ENCODE results near the gene BTRC.
A peak's percentile ranks its signal among the peaks of the same experiment; 100 is the strongest.
"Not testable (repeated sequence)": the region's sequence is repeated elsewhere in the genome, so short reads cannot be mapped to it uniquely, and the experiment has no call there.

The BTRC gene

GRCh38 chr10:101577121-101577871 lies 223.3 kb downstream of the BTRC start:
- H3K4me3 ChIP-seq (ENCODE audit: low read depth in 1 of 2, low read length in 2 of 2): no peak overlapping the region
- H3K27me3 ChIP-seq (ENCODE audit: control insufficient read depth in 1 of 2, insufficient read depth in 2 of 2, low read length in 2 of 2): no peaks in the 10 kb centered on the region
- peaks cover 8 to 40% of the 10 kb centered on the region in 2 donors for H3K36me3 ChIP-seq (ENCODE audit: control insufficient read depth in 1 of 2, insufficient read depth in 2 of 2, low read length in 2 of 2)
- H3K9ac ChIP-seq (ENCODE audit: low read depth in 1 of 2, low read length in 2 of 2): no peak overlapping the region
- H3K4me1 ChIP-seq (ENCODE audit: control insufficient read depth in 1 of 2, insufficient read depth in 2 of 2, low read length in 2 of 2): no peaks in the 10 kb centered on the region
- no peak overlapping the region for H3K27ac ChIP-seq (ENCODE audit: low read depth, low read length)
- H3K9me3 ChIP-seq (ENCODE audit: control insufficient read depth in 1 of 2, low read length in 2 of 2): peaks cover 9 to 10% of the 10 kb centered on the region in 2 donors

- Histone ChIP-seq H3K27ac (ENCODE audit: low read depth, low read length) (no peak overlapping the region), H3K27me3 (ENCODE audit: control insufficient read depth in 1 of 2, insufficient read depth in 2 of 2, low read length in 2 of 2) (no peaks in the 10 kb centered on the region), H3K4me1 (ENCODE audit: control insufficient read depth in 1 of 2, insufficient read depth in 2 of 2, low read length in 2 of 2) (no peaks in the 10 kb centered on the region), H3K36me3 (ENCODE audit: control insufficient read depth in 1 of 2, insufficient read depth in 2 of 2, low read length in 2 of 2) (peaks cover 8 to 49% of the 10 kb centered on the region in 2 donors), H3K9me3 (ENCODE audit: control insufficient read depth in 1 of 2, low read length in 2 of 2) (peaks cover 2 to 3% of the 10 kb centered on the region in 2 donors), H3K9ac (ENCODE audit: low read depth in 1 of 2, low read length in 2 of 2) (no peak overlapping the region), H3K4me3 (ENCODE audit: low read depth in 1 of 2, low read length in 2 of 2) (no peak overlapping the region)
These were observed 224.2 kb downstream of the BTRC start for GRCh38 chr10:101578192-101578591.

DNA sequence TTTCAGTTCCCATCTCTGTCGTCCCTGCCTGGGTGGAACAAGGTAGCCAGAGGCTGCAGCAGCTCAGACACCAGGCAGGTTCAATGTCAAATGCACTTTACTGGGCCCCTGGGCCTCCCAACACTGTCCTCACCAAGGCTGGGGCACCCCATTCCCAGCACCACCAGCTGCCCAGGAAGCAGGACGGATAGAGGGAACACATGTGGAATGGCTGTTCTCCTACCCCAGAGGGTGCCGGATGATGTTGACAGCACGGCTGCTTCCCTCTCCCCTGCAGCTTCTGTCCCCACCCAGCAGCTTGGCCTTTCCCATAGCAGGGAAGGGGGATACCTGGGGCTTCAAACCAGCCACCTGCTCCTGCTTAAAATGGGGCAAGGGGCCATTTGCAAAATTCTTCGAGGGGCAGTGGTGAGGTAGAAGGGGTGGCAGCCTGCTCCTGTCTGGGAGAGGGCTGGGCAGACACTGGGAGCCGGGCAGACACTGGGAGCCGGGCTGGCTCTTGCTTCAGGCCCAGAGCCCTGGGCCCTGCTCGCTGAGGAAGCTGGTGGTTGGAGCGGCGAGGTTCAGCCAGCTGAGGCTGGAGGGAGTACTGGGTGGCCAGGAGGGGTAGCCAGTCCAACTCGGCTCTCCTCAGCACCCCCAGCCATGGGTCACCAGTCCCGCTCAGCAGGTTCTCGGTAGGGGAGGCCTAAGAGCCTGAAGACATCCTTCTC lies 225.0 kb downstream of the BTRC start:
- H3K9ac ChIP-seq (ENCODE audit: low read depth in 1 of 2, low read length in 2 of 2): no peak overlapping the region
- peaks cover 8 to 54% of the 10 kb centered on the region in 2 donors for H3K36me3 ChIP-seq (ENCODE audit: control insufficient read depth in 1 of 2, insufficient read depth in 2 of 2, low read length in 2 of 2)
- no peaks in the 10 kb centered on the region for H3K4me1 ChIP-seq (ENCODE audit: control insufficient read depth in 1 of 2, insufficient read depth in 2 of 2, low read length in 2 of 2)
- no peak overlapping the region for H3K4me3 ChIP-seq (ENCODE audit: low read depth in 1 of 2, low read length in 2 of 2)
- no peak overlapping the region for H3K27ac ChIP-seq (ENCODE audit: low read depth, low read length)
- no peaks in the 10 kb centered on the region for H3K27me3 ChIP-seq (ENCODE audit: control insufficient read depth in 1 of 2, insufficient read depth in 2 of 2, low read length in 2 of 2)
- H3K9me3 ChIP-seq (ENCODE audit: control insufficient read depth in 1 of 2, low read length in 2 of 2): no peaks in the 10 kb centered on the region

DNA sequence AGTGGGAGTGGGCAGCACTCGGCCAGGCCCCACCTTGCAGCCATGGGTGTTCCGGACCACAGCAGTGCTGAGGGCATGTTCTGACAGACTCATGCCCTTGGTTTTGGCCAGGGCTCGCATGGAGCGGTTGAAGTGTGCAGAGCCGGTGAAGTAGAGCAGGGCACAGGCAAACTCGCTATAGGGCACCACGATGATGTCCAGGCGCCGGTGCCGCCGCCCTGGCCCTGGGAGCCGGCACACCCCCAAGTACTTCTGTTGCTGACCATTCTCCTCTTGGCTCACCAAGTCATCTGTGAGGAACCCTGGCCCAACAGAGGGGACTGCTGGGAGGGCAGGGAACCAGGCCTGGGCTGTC lies 225.5 kb downstream of the BTRC start:
- no peak overlapping the region for H3K4me3 ChIP-seq (ENCODE audit: low read depth in 1 of 2, low read length in 2 of 2)
- no peaks in the 10 kb centered on the region for H3K27me3 ChIP-seq (ENCODE audit: control insufficient read depth in 1 of 2, insufficient read depth in 2 of 2, low read length in 2 of 2)
- no peak overlapping the region for H3K9ac ChIP-seq (ENCODE audit: low read depth in 1 of 2, low read length in 2 of 2)
- H3K36me3 ChIP-seq (ENCODE audit: control insufficient read depth in 1 of 2, insufficient read depth in 2 of 2, low read length in 2 of 2): peaks cover 10 to 57% of the 10 kb centered on the region in 2 donors
- no peaks in the 10 kb centered on the region for H3K4me1 ChIP-seq (ENCODE audit: control insufficient read depth in 1 of 2, insufficient read depth in 2 of 2, low read length in 2 of 2)
- no peak overlapping the region for H3K27ac ChIP-seq (ENCODE audit: low read depth, low read length)
- H3K9me3 ChIP-seq (ENCODE audit: control insufficient read depth in 1 of 2, low read length in 2 of 2): no peaks in the 10 kb centered on the region

- no peaks in the 10 kb centered on the region for H3K27me3 ChIP-seq (ENCODE audit: control insufficient read depth in 1 of 2, insufficient read depth in 2 of 2, low read length in 2 of 2)
- no peak overlapping the region for H3K27ac ChIP-seq (ENCODE audit: low read depth, low read length)
- H3K9me3 ChIP-seq (ENCODE audit: control insufficient read depth in 1 of 2, low read length in 2 of 2): no peaks in the 10 kb centered on the region
- H3K4me3 ChIP-seq (ENCODE audit: low read depth in 1 of 2, low read length in 2 of 2): no peak overlapping the region
- H3K9ac ChIP-seq (ENCODE audit: low read depth in 1 of 2, low read length in 2 of 2): no peak overlapping the region
- H3K36me3 ChIP-seq (ENCODE audit: control insufficient read depth in 1 of 2, insufficient read depth in 2 of 2, low read length in 2 of 2): peaks cover 13 to 66% of the 10 kb centered on the region in 2 donors
- no peaks in the 10 kb centered on the region for H3K4me1 ChIP-seq (ENCODE audit: control insufficient read depth in 1 of 2, insufficient read depth in 2 of 2, low read length in 2 of 2)
These were observed 226.8 kb downstream of the BTRC start for GRCh38 chr10:101580486-101581399.

DNA sequence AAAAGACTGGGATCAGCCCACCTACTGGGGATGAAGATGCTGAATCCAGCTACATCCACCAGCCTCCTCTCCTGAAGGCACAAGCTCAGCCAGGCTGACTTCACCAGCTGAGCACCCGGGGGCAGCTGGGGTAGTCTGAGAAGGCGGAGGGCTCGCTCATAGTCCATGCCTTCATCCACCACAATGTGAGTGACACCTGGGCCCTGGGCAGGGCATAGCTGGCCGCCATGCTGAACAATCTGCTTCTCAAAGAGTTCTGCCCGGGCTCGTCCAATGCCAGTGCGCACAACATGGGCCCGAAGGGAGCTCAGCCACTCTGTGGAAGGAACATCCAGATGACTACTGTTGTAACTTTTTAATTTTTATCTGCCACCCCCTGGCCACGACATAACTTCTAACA lies 231.9 kb downstream of the BTRC start:
- Histone ChIP-seq H3K4me3 (ENCODE audit: low read depth in 1 of 2, low read length in 2 of 2) (no peak overlapping the region), H3K4me1 (ENCODE audit: control insufficient read depth in 1 of 2, insufficient read depth in 2 of 2, low read length in 2 of 2) (peaks cover 19 to 24% of the 10 kb centered on the region in 2 donors), H3K36me3 (ENCODE audit: control insufficient read depth in 1 of 2, insufficient read depth in 2 of 2, low read length in 2 of 2) (peaks cover 9 to 34% of the 10 kb centered on the region in 2 donors)

DNA sequence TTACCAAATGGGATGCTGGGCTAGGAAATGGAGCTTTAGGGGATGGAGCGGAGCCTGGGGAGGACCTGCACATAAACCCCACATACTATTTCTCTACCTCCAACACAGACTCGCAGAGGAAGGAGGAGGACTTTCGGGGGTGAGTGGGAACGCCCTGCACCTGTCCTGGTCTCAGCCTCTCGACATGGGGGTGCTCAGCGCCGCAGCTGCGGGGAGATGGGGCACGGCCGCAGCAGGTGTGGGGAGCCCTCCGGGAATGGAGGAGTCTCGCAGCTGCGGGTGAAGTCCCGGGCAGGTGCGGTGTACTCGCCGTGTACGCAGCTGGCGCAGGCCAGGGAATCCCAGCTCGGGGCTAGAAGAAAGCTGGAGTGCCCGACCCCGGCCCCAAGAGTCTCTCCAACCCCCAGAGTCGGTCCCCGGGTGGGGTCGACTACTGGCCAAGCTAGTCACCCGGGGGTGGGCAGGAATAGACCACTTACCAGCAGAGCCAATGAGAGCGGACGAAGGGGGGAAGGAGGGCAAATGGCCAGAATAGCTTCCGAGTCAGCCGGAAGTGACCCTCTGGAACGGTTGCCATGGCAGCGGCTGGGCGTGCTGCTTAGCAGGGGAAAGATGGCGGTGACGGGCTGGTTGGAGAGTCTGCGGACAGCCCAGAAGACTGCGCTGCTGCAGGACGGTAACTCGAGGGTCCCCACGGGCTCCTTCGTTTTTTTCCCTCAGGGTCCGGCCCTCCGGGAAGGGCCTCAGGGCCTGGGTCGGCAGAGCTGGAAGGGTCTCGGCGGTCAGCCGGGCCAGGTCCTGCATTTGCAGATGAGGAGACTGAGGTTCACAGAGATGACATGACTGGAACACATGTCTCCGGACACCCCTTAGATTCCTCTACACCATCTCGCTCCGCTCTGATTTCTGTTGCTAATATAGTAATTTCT lies 234.0 kb downstream of the BTRC start, which contains the start of the genes DPCD and POLL:
Gene DPCD, plus strand, starts transcription at position 597 of the 929 bp plus-strand sequence. Its CDS starts 16 bp downstream, at position 613.
Gene POLL, minus strand, starts transcription at position 533 of the 929 bp plus-strand sequence. CDS start 897 bp downstream, outside the sequence.
- H3K27ac ChIP-seq (ENCODE audit: low read depth, low read length): no peak within 1 kb of the TSS
- H3K36me3 ChIP-seq (ENCODE audit: control insufficient read depth in 1 of 2, insufficient read depth in 2 of 2, low read length in 2 of 2): peaks cover 4 to 22% of the 10 kb centered on the region in 2 donors
- H3K9ac ChIP-seq (ENCODE audit: low read depth in 1 of 2, low read length in 2 of 2): peak within 1 kb of the TSS; percentile 80 to 90
- H3K4me1 ChIP-seq (ENCODE audit: control insufficient read depth in 1 of 2, insufficient read depth in 2 of 2, low read length in 2 of 2): peaks cover 19 to 24% of the 10 kb centered on the region in 2 donors
- H3K9me3 ChIP-seq (ENCODE audit: control insufficient read depth in 1 of 2, low read length in 2 of 2): no peaks in the 10 kb centered on the region
- peak within 1 kb of the TSS; percentile 99 to 100 for H3K4me3 ChIP-seq (ENCODE audit: low read depth in 1 of 2, low read length in 2 of 2)
- H3K27me3 ChIP-seq (ENCODE audit: control insufficient read depth in 1 of 2, insufficient read depth in 2 of 2, low read length in 2 of 2): no peaks in the 10 kb centered on the region

More for the DNA sequence above, 231.9 kb downstream of the BTRC start:
- no peaks in the 10 kb centered on the region for H3K27me3 ChIP-seq (ENCODE audit: control insufficient read depth in 1 of 2, insufficient read depth in 2 of 2, low read length in 2 of 2)
- no peaks in the 10 kb centered on the region for H3K9me3 ChIP-seq (ENCODE audit: control insufficient read depth in 1 of 2, low read length in 2 of 2)
- H3K27ac ChIP-seq (ENCODE audit: low read depth, low read length): no peak overlapping the region
- H3K9ac ChIP-seq (ENCODE audit: low read depth in 1 of 2, low read length in 2 of 2): no peak overlapping the region

GRCh38 chr10:101588879-101589278 lies 234.9 kb downstream of the BTRC start:
- H3K4me3 ChIP-seq (ENCODE audit: low read depth in 1 of 2, low read length in 2 of 2): peak overlapping the region; percentile 99 to 100
- H3K4me1 ChIP-seq (ENCODE audit: control insufficient read depth in 1 of 2, insufficient read depth in 2 of 2, low read length in 2 of 2): peaks cover 19 to 24% of the 10 kb centered on the region in 2 donors
- H3K9ac ChIP-seq (ENCODE audit: low read depth in 1 of 2, low read length in 2 of 2): no peak overlapping the region
- no peak overlapping the region for H3K27ac ChIP-seq (ENCODE audit: low read depth, low read length)
- peaks cover 4 to 15% of the 10 kb centered on the region in 2 donors for H3K36me3 ChIP-seq (ENCODE audit: control insufficient read depth in 1 of 2, insufficient read depth in 2 of 2, low read length in 2 of 2)
- H3K9me3 ChIP-seq (ENCODE audit: control insufficient read depth in 1 of 2, low read length in 2 of 2): no peaks in the 10 kb centered on the region
- no peaks in the 10 kb centered on the region for H3K27me3 ChIP-seq (ENCODE audit: control insufficient read depth in 1 of 2, insufficient read depth in 2 of 2, low read length in 2 of 2)

DNA sequence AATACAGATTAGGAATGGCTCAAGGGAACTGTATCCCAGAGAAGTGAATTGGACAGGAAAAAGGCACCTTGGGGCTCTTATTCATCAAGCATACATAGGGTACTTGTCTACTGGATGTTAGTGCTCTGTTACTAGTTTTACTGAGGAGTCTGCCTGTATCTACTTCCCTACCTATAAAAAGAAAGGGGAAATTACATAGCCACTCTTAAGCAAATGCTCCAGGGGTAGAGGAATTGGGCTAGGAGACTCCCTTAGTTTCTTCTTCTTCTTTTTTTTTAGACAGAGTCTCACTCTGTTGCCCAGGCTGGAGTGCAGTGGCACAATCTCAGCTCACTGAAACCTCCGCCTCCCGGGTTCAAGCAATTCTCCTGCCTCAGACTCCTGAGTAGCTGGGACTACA lies 239.4 kb downstream of the BTRC start:
- not testable (repeated sequence) for H3K9ac ChIP-seq (ENCODE audit: low read depth in 1 of 2, low read length in 2 of 2); H3K4me3 ChIP-seq (ENCODE audit: low read depth in 1 of 2, low read length in 2 of 2); H3K27me3 ChIP-seq (ENCODE audit: control insufficient read depth in 1 of 2, insufficient read depth in 2 of 2, low read length in 2 of 2); H3K27ac ChIP-seq (ENCODE audit: low read depth, low read length); H3K9me3 ChIP-seq (ENCODE audit: control insufficient read depth in 1 of 2, low read length in 2 of 2); H3K36me3 ChIP-seq (ENCODE audit: control insufficient read depth in 1 of 2, insufficient read depth in 2 of 2, low read length in 2 of 2)
- H3K4me1 ChIP-seq (ENCODE audit: control insufficient read depth in 1 of 2, insufficient read depth in 2 of 2, low read length in 2 of 2): peaks cover 10 to 11% of the 10 kb centered on the region in 2 donors

Data from duodenal mucosa (tissue), 2 donors.